ENCODE measurements around the gene ROM1.

ROM1 gene

DNA sequence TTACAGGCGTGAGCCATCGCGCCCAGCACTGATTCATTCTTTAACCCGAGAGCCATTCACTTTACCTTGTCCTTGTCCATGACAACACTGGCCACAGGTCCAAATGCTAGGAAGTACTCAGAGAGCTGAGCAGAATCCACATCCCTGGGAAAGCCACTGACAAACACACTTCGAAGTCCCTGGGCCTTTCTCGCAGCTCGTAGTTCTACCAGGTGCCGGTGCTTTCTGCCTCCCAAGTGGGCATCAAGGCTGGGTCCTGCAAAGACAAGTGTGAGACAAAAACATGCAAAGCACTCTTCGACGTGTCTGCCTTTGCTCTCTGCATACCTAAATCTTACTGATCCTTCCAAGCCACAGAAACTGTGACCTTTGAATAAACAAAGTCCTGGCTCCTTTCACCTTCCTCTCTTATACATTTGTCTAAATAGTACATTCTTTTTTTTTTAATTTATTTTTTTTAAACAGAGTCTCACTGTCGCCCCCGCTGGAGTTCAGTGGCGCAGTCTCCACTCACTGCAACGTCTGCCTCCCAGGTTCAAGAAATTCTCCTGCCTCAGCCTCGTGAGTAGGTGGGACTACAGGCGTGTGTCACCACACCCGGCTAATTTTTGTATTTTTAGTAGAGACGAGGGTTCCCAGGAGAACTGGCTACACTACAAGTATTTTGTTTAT lies 24.0 kb upstream of the ROM1 start:
- no peak for DNase-seq (ENCODE audit: low spot score)

DNA sequence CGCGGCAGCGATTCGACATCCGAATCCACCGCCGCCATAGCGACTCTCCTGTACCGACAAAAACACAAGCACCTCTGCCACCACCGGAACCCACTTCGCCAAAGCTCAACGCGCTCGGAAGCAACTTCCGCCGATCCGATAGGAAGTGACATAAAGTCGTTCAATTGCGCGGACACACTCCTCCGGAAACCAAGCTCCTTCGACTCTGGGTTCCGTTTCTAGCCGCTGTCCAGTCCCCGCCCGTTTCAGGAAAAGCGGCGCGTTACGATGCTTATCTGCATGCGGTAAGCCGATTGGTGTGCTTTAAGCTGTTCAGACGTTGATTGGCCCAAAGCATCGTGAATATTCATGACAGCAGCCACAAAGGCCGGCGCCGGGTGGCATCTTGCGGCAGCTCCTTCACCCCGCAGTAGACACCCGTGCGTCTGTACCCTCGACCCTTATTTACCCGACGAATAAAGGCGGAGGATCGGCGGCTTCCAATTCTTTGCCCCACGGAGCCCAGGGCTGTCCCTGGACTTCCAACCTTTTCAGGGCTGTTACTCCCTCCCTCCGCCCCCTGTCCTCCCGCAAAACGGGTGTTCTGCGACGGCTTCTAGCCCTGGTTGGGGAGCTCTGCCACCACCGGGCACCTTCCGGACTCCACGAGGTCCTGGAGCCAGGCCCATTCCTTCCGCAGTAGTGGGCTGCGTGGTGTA lies 21.5 kb upstream of the ROM1 start, which contains the start of gene TUT1:
Gene TUT1 (minus strand): TSS at position 76 of the 698 bp plus-strand sequence. CDS start 38 bp downstream, at position 38.
- peak; percentile 99 for DNase-seq (ENCODE audit: low spot score)

DNA sequence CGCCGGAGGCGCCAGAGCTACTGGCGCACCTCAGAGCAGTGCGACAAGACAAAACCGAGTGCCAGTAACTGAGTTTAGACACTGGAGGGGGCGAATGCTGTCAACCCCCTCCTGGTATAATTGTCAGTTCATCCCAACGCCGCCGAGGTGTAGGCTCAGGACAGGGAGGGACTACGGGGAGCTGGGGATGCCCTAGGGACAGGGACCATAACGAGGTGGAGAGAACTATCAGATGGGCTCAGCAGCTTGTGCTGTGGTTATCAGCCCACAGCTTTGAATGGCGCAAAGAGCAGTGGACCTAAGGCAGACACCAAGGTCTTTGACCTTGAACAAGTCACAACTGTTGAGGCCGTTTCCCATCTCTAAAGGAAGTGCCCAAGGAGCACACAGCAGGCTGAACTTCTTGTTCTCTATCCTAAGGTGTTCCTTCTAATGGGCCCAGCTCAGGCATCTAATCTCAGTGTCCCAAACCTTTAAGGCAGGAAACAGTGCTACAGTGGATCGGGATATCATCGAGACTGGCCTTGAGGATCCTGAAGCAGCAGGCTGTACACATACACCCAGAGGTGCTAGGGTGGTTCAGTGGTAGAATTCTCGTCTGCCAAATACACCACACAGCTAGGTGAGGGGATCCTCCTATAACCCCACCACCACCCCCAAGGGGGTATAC lies 20.8 kb upstream of the ROM1 start:
- DNase-seq (ENCODE audit: low spot score), result no peak

GRCh38 chr11:62592989-62593421 lies 20.1 kb upstream of the ROM1 start:
- peak; percentile 88 for DNase-seq (ENCODE audit: low spot score)

- DNase-seq (ENCODE audit: low spot score), result peak; percentile 73
These were observed 19.5 kb upstream of the ROM1 start for GRCh38 chr11:62593434-62594044.

DNA sequence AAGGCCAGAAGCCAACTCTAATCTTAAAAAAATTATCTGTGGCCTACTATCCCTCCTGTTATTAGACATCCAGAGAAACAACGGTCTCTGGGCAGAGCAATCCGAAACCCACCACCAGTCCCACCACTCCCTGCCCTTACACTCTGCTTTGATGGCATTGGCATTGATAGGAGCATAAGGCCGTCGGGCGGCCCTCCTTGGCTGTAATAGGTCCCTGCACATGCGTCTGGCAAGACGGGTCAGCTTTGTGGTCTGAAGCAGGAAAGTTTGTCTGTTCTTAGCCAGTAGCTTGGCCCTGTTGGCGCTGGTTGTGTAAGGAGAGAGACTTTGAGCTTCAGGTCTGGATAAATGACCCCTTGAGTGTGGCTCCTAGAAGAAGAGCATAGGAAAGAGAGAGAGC lies 17.9 kb upstream of the ROM1 start:
- no peak for DNase-seq (ENCODE audit: low spot score)

- peak; percentile 94 for DNase-seq (ENCODE audit: low spot score)
These were observed 13.9 kb upstream of the ROM1 start for GRCh38 chr11:62599069-62599696.

GRCh38 chr11:62599901-62600300 lies 13.2 kb upstream of the ROM1 start:
- DNase-seq (ENCODE audit: low spot score), result no peak

GRCh38 chr11:62600367-62601121 lies 12.5 kb upstream of the ROM1 start:
- DNase-seq (ENCODE audit: low spot score), result no peak

GRCh38 chr11:62601122-62601371 lies 12.0 kb upstream of the ROM1 start:
- no peak for DNase-seq (ENCODE audit: low spot score)

DNA sequence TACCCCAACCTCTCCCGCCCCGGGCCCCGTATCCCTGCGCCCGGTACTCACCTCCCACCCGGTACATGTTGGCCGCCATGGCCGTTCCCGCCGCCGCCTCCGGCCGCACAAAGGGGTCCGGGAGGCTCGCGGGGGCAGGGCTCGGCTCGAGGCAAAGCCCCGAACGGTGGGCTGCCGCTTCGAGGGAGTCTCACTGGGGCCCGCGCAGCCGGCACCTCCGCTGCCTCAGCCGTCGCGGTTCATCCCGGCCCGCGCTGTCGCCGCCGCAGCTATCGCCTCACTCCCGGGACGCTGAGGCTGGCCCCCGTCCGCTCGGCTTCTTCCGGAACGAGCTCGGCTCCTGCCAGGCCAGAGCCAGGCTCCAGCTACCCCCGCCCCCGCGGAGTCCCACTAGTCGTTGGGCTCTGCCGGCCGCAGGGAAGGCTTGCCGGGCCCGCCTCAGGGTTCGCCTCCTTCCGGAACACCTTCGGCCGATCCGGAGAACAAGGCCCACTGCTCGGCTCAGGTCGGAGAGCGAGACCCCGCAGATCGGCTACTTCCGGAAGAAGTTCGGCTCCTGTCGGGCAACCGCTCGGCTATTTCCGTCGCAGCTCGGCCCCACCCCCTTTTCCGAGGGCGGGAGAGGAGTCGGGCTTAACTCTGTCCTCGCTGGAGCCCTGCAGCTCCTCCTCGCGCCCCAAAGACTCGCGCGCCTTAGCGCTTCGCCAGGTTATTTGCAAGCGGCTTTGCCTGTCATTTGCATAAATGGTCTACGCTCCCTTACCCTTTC lies 11.5 kb upstream of the ROM1 start, which contains the start of gene MTA2:
Gene MTA2 (minus strand): TSS at position 494 of the 769 bp plus-strand sequence. CDS start 415 bp downstream, at position 79.
- DNase-seq (ENCODE audit: low spot score), result peak; percentile 97

GRCh38 chr11:62602141-62603071 lies 10.7 kb upstream of the ROM1 start:
- peak; percentile 75 for DNase-seq (ENCODE audit: low spot score)

- DNase-seq (ENCODE audit: low spot score), result no peak
These were observed 10.0 kb upstream of the ROM1 start for GRCh38 chr11:62603072-62603408.

GRCh38 chr11:62603776-62604299 lies 9.2 kb upstream of the ROM1 start:
- no peak for DNase-seq (ENCODE audit: low spot score)

DNA sequence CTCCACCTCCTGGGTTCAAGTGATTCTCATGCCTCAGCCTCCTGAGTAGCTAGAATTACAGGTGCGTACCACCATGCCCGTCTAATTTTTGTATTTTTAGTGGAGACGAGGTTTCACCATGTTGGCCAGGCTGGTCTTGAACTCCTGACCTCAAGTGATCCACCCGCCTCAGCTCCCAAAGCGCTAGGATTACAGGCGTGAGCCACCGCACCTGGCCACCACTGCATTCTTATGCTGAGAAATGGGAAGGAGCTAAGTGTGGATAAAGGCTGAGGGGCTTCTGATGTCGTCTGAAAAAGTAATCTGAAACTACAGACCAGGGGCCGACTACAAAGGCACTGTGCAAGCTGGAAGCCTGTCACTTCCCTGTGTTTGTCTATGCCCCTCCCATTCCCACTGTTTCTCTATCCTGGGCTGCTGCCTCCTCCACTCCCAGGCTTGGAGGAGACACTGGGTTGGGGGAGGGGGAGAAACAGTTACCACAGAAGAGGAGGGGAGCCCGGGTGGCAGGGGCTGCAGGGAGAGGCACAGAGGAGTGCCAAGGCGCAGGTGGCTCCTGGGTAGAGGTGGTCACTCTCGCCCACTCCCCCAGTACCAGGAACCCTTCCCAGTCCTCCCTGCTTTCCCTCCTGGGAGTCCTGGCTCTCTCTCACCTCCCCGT lies 8.5 kb upstream of the ROM1 start:
- DNase-seq (ENCODE audit: low spot score), result no peak

- no peak for DNase-seq (ENCODE audit: low spot score)
These were observed 7.6 kb upstream of the ROM1 start for GRCh38 chr11:62605467-62605866.

DNA sequence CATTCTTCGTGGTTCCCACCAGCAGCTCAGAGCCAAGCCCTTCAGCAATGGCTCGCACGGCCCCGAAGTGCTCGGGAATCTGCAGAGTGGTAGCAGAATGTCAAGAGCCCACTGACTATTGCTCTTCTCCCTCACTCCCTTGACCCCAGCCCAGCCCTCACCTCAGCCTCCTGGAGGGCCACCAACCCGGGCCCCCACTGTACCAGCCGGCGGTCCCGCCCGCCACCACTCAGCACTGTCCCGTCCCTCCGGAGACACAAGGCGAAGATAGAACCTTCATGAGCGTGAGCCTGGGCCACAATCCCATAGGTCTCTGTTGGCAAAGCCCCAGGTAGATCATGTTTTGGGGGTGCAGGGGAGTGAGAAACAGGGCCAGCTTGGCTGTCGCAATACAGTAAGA lies 7.2 kb upstream of the ROM1 start:
- DNase-seq (ENCODE audit: low spot score), result no peak

DNA sequence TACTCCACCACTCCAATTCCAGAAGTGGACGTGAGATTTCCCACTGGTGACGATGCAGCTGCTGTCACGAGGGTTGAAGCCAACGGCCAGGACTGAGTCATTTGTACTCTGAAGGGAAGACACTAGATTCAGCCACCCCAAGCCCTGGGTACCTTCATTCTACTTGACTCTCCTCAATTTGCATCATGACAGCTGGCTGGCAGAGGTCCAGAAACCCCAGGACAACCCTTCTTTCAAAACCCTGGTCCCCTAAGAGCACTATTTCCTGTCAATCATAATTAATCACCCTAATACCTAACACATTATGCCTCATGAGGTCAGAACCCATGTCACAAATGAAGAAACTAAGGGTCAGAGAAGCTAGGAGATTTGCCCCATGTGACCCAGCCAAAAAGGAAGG lies 5.3 kb upstream of the ROM1 start:
- no peak for DNase-seq (ENCODE audit: low spot score)

GRCh38 chr11:62608776-62609175 lies 4.3 kb upstream of the ROM1 start:
- DNase-seq (ENCODE audit: low spot score), result no peak

Data from putamen (tissue), 1 donor.